ENCODE data around the gene TRIM44.

The TRIM44 gene

GRCh38 chr11:35839368-35840161 is 177.0 kb downstream of the TRIM44 start:
- no peaks in the 10 kb centered on the region for H3K27me3 ChIP-seq (ENCODE audit: control insufficient read depth, insufficient read depth, low read length)
- no peak overlapping the region for H3K4me3 ChIP-seq (ENCODE audit: low read length)
- no peaks in the 10 kb centered on the region for H3K36me3 ChIP-seq (ENCODE audit: control insufficient read depth, insufficient read depth, low read length)
- no peak overlapping the region for H3K27ac ChIP-seq (ENCODE audit: low read depth, low read length)
- no peaks in the 10 kb centered on the region for H3K4me1 ChIP-seq (ENCODE audit: control insufficient read depth, insufficient read depth, low read length)
- H3K9ac ChIP-seq (ENCODE audit: low read length): no peak overlapping the region

- Histone ChIP-seq H3K9ac (ENCODE audit: low read length) (no peak overlapping the region), H3K27ac (ENCODE audit: low read depth, low read length) (no peak overlapping the region), H3K27me3 (ENCODE audit: control insufficient read depth, insufficient read depth, low read length) (no peaks in the 10 kb centered on the region), H3K4me3 (ENCODE audit: low read length) (no peak overlapping the region), H3K36me3 (ENCODE audit: control insufficient read depth, insufficient read depth, low read length) (no peaks in the 10 kb centered on the region), H3K4me1 (ENCODE audit: control insufficient read depth, insufficient read depth, low read length) (no peaks in the 10 kb centered on the region)
Observed at GRCh38 chr11:35841733-35842132, 179.2 kb downstream of the TRIM44 start.

GRCh38 chr11:35842958-35843357 is 180.4 kb downstream of the TRIM44 start:
- Histone ChIP-seq H3K4me1 (ENCODE audit: control insufficient read depth, insufficient read depth, low read length) (no peaks in the 10 kb centered on the region), H3K27ac (ENCODE audit: low read depth, low read length) (no peak overlapping the region), H3K36me3 (ENCODE audit: control insufficient read depth, insufficient read depth, low read length) (no peaks in the 10 kb centered on the region), H3K27me3 (ENCODE audit: control insufficient read depth, insufficient read depth, low read length) (no peaks in the 10 kb centered on the region), H3K4me3 (ENCODE audit: low read length) (no peak overlapping the region), H3K9ac (ENCODE audit: low read length) (no peak overlapping the region)

DNA sequence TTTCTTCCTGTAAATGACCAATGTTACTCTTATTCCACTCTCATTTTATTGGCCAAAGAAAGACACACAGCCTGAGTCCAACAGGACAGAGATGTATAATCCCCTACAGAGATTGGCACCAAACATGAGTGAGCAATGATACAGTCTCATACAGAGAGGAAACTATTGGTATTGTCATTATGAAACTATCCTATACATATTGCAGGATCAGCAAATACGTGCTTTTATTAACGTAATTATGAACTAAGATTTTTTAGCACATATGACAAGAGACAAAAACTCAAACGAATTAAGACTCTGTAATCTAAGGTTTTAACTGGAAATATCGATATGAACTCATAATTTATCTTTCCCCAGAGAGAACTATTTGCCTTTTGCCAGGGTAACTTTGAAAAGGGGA is 182.0 kb downstream of the TRIM44 start:
- Histone ChIP-seq H3K27me3 (ENCODE audit: control insufficient read depth, insufficient read depth, low read length) (no peaks in the 10 kb centered on the region), H3K9ac (ENCODE audit: low read length) (no peak overlapping the region), H3K27ac (ENCODE audit: low read depth, low read length) (no peak overlapping the region), H3K4me1 (ENCODE audit: control insufficient read depth, insufficient read depth, low read length) (no peaks in the 10 kb centered on the region), H3K4me3 (ENCODE audit: low read length) (no peak overlapping the region), H3K36me3 (ENCODE audit: control insufficient read depth, insufficient read depth, low read length) (no peaks in the 10 kb centered on the region)

GRCh38 chr11:35845860-35846259 is 183.3 kb downstream of the TRIM44 start:
- H3K9ac ChIP-seq (ENCODE audit: low read length): no peak overlapping the region
- H3K36me3 ChIP-seq (ENCODE audit: control insufficient read depth, insufficient read depth, low read length): no peaks in the 10 kb centered on the region
- H3K4me3 ChIP-seq (ENCODE audit: low read length): no peak overlapping the region
- H3K27me3 ChIP-seq (ENCODE audit: control insufficient read depth, insufficient read depth, low read length): no peaks in the 10 kb centered on the region
- H3K27ac ChIP-seq (ENCODE audit: low read depth, low read length): no peak overlapping the region
- no peaks in the 10 kb centered on the region for H3K4me1 ChIP-seq (ENCODE audit: control insufficient read depth, insufficient read depth, low read length)

- Histone ChIP-seq H3K27ac (ENCODE audit: low read depth, low read length) (no peak overlapping the region), H3K4me1 (ENCODE audit: control insufficient read depth, insufficient read depth, low read length) (no peaks in the 10 kb centered on the region), H3K4me3 (ENCODE audit: low read length) (no peak overlapping the region), H3K27me3 (ENCODE audit: control insufficient read depth, insufficient read depth, low read length) (no peaks in the 10 kb centered on the region), H3K36me3 (ENCODE audit: control insufficient read depth, insufficient read depth, low read length) (no peaks in the 10 kb centered on the region), H3K9ac (ENCODE audit: low read length) (no peak overlapping the region)
Observed at GRCh38 chr11:35846874-35847273, 184.3 kb downstream of the TRIM44 start.

- no peak overlapping the region for H3K27ac ChIP-seq (ENCODE audit: low read depth, low read length)
- H3K4me1 ChIP-seq (ENCODE audit: control insufficient read depth, insufficient read depth, low read length): no peaks in the 10 kb centered on the region
- H3K9ac ChIP-seq (ENCODE audit: low read length): no peak overlapping the region
Observed at GRCh38 chr11:35847473-35847872, 184.9 kb downstream of the TRIM44 start.

GRCh38 chr11:35848616-35849015 is 186.0 kb downstream of the TRIM44 start:
- no peak overlapping the region for H3K4me3 ChIP-seq (ENCODE audit: low read length)
- no peaks in the 10 kb centered on the region for H3K27me3 ChIP-seq (ENCODE audit: control insufficient read depth, insufficient read depth, low read length)
- H3K4me1 ChIP-seq (ENCODE audit: control insufficient read depth, insufficient read depth, low read length): no peaks in the 10 kb centered on the region
- H3K9ac ChIP-seq (ENCODE audit: low read length): no peak overlapping the region
- H3K36me3 ChIP-seq (ENCODE audit: control insufficient read depth, insufficient read depth, low read length): no peaks in the 10 kb centered on the region
- no peak overlapping the region for H3K27ac ChIP-seq (ENCODE audit: low read depth, low read length)

More at GRCh38 chr11:35847473-35847872, 184.9 kb downstream of the TRIM44 start:
- H3K27me3 ChIP-seq (ENCODE audit: control insufficient read depth, insufficient read depth, low read length): no peaks in the 10 kb centered on the region
- no peak overlapping the region for H3K4me3 ChIP-seq (ENCODE audit: low read length)
- H3K36me3 ChIP-seq (ENCODE audit: control insufficient read depth, insufficient read depth, low read length): no peaks in the 10 kb centered on the region

DNA sequence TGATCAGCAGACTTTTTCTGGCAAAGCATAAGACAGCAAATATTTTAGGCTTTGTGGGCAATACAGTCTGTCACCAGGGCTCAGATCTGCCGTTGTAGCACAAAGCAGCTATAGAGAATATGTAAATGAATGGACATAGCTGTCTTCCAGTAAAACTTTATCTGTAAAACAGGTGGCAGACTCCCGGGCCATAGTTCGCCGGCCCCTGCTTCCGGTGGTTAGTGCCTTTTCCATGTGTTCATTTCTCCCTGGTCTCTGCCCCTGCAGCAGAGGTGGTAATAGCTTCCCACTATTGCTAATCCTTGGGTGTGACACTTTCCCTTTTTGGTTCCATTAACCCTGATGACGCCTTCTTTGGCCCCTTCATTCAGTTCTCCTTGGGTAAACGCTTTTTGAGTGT is 187.6 kb downstream of the TRIM44 start:
- no peaks in the 10 kb centered on the region for H3K27me3 ChIP-seq (ENCODE audit: control insufficient read depth, insufficient read depth, low read length)
- H3K9ac ChIP-seq (ENCODE audit: low read length): no peak overlapping the region
- H3K27ac ChIP-seq (ENCODE audit: low read depth, low read length): no peak overlapping the region
- H3K4me3 ChIP-seq (ENCODE audit: low read length): no peak overlapping the region
- no peaks in the 10 kb centered on the region for H3K36me3 ChIP-seq (ENCODE audit: control insufficient read depth, insufficient read depth, low read length)
- no peaks in the 10 kb centered on the region for H3K4me1 ChIP-seq (ENCODE audit: control insufficient read depth, insufficient read depth, low read length)

- Histone ChIP-seq H3K27me3 (ENCODE audit: control insufficient read depth, insufficient read depth, low read length) (no peaks in the 10 kb centered on the region), H3K36me3 (ENCODE audit: control insufficient read depth, insufficient read depth, low read length) (no peaks in the 10 kb centered on the region), H3K27ac (ENCODE audit: low read depth, low read length) (no peak overlapping the region), H3K4me3 (ENCODE audit: low read length) (no peak overlapping the region), H3K9ac (ENCODE audit: low read length) (no peak overlapping the region), H3K4me1 (ENCODE audit: control insufficient read depth, insufficient read depth, low read length) (no peaks in the 10 kb centered on the region)
Observed at GRCh38 chr11:35851342-35851741, 188.8 kb downstream of the TRIM44 start.

GRCh38 chr11:35852056-35852455 is 189.5 kb downstream of the TRIM44 start:
- Histone ChIP-seq H3K27ac (ENCODE audit: low read depth, low read length) (no peak overlapping the region), H3K9ac (ENCODE audit: low read length) (no peak overlapping the region), H3K4me1 (ENCODE audit: control insufficient read depth, insufficient read depth, low read length) (no peaks in the 10 kb centered on the region), H3K36me3 (ENCODE audit: control insufficient read depth, insufficient read depth, low read length) (no peaks in the 10 kb centered on the region), H3K27me3 (ENCODE audit: control insufficient read depth, insufficient read depth, low read length) (no peaks in the 10 kb centered on the region), H3K4me3 (ENCODE audit: low read length) (no peak overlapping the region)

DNA sequence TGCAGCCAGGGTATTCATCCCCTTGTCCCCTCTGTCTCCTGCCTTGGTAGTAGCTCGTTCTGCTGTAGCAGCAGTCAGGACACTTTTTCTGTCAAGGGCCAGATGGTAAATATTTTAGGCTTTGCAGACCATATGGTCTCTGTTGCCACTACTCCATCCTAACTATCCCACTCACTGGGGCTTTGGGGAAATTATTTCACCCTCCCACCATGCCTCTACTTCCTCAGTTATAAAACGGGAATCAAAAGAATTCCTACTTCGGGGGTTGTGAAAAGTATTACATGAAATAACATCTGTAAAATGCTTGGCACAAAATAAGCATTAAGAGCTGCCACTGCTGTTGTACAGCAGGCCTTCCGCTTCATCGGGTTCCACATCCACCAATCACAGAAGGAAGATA is 191.4 kb downstream of the TRIM44 start:
- Histone ChIP-seq H3K36me3 (ENCODE audit: control insufficient read depth, insufficient read depth, low read length) (no peaks in the 10 kb centered on the region), H3K4me1 (ENCODE audit: control insufficient read depth, insufficient read depth, low read length) (no peaks in the 10 kb centered on the region), H3K27me3 (ENCODE audit: control insufficient read depth, insufficient read depth, low read length) (no peaks in the 10 kb centered on the region), H3K27ac (ENCODE audit: low read depth, low read length) (no peak overlapping the region), H3K4me3 (ENCODE audit: low read length) (no peak overlapping the region), H3K9ac (ENCODE audit: low read length) (no peak overlapping the region)

DNA sequence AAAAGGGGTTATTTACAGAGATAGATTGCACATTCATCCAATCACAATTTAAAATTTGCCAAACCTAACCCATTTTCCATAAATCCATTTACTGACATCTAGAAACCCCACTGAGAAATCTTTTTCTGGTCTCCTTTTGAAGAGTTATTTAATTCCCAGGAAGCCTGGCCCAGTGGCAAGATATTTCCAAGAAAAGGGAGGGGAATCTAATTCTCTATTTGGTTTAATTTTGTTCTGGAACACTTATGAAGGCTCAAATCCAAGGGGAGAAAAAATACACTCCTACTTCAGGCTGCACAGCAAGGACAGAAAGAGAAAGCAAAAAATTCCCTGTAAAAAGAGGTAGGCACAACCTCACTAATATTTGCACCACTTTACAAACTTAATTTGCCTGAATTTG is 193.1 kb downstream of the TRIM44 start:
- no peak overlapping the region for H3K4me3 ChIP-seq (ENCODE audit: low read length)
- no peaks in the 10 kb centered on the region for H3K36me3 ChIP-seq (ENCODE audit: control insufficient read depth, insufficient read depth, low read length)
- H3K4me1 ChIP-seq (ENCODE audit: control insufficient read depth, insufficient read depth, low read length): no peaks in the 10 kb centered on the region
- H3K9ac ChIP-seq (ENCODE audit: low read length): no peak overlapping the region
- H3K27me3 ChIP-seq (ENCODE audit: control insufficient read depth, insufficient read depth, low read length): no peaks in the 10 kb centered on the region
- no peak overlapping the region for H3K27ac ChIP-seq (ENCODE audit: low read depth, low read length)
